NB4 (cell line): Measurements from ENCODE around the gene RPL35.
A peak's percentile ranks its signal among the peaks of the same experiment; 100 is the strongest.

ENCODE experiments used
- DNase-seq: peaks from one replicate; pipeline ENCODE4 v3.0.0; 2010; ENCODE audit warnings: low read depth
- H3K4me3 ChIP-seq: one replicate; pipeline ENCODE4 v1.5.1; 2011; ENCODE audit warnings: mild to moderate bottlenecking, low read depth, low read length, moderate library complexity
- CTCF ChIP-seq: IDR thresholded peaks from one replicate; pipeline ENCODE4 v1.5.1; 2012; ENCODE audit warnings: low read depth, low read length
- MAX ChIP-seq: IDR thresholded peaks from 2 replicates; pipeline ENCODE4 v1.6.1; 2011; ENCODE audit warnings: low read depth, low read length
- MYC ChIP-seq: IDR thresholded peaks from 2 replicates; pipeline ENCODE4 v1.6.1; 2011; ENCODE audit warnings: low read depth, low read length
- POLR2A ChIP-seq: IDR thresholded peaks from 2 replicates; pipeline ENCODE4 v1.6.1; 2011; ENCODE audit warnings: mild to moderate bottlenecking; ENCODE audit not compliant: insufficient read length; ENCODE audit errors: extremely low read depth

Gene RPL35

GRCh38 chr9:124812441-124812876, 49.3 kb downstream of the RPL35 start:
- H3K4me3 ChIP-seq: no peak overlapping the region
- TF ChIP-seq MAX (peak; percentile 10; the same call in 1 of the 2 replicates), POLR2A (no peak), MYC (no peak), CTCF (no peak)
- peak; percentile 96 for DNase-seq

- no peak overlapping the region for H3K4me3 ChIP-seq
- DNase-seq: no peak
- TF ChIP-seq POLR2A: no peak
- no peak for TF ChIP-seq CTCF
- TF ChIP-seq MYC: no peak
- TF ChIP-seq MAX: no peak
These were observed 50.9 kb downstream of the RPL35 start for GRCh38 chr9:124810663-124811355.

GRCh38 chr9:124809741-124810500, 51.8 kb downstream of the RPL35 start:
- DNase-seq: no peak
- TF ChIP-seq POLR2A (no peak), MAX (no peak), MYC (no peak), CTCF (no peak)
- H3K4me3 ChIP-seq: no peak overlapping the region

- H3K4me3 ChIP-seq: no peak overlapping the region
- DNase-seq: no peak
- TF ChIP-seq MAX (no peak), CTCF (no peak), POLR2A (no peak), MYC (no peak)
These were observed 52.5 kb downstream of the RPL35 start for GRCh38 chr9:124809211-124809610.

- DNase-seq: no peak
- TF ChIP-seq MAX (no peak), POLR2A (no peak), CTCF (no peak), MYC (no peak)
- H3K4me3 ChIP-seq: no peak overlapping the region
These were observed 53.4 kb downstream of the RPL35 start for GRCh38 chr9:124808246-124808956.
